Activated CD4-positive, alpha-beta memory T cell treated with anti-CD3 and anti-CD28 coated beads, Interleukin-2, amount 10 ng/mL, durations not matched to agents 7 days and 5 days (primary cell): ENCODE measurements around the gene UFSP2. TPM values are rescaled to one million over a fixed set of nuclear protein-coding genes. Genes with fewer than 3 reads are reported as not detected.

Experiments used
- CTCF ChIA-PET: fragments of 350-600 bp; sonication (Branson Sonifier 250); formaldehyde crosslinking; loops from one replicate; lab custom pipeline; 2021; ENCODE audit warnings: antibody characterized with exemption, inconsistent platforms; lab: Charles Lee
- POLR2A ChIA-PET: fragments of 350-600 bp; sonication (Branson Sonifier 250); formaldehyde crosslinking; loops from one replicate; lab custom pipeline; 2021; ENCODE audit warnings: antibody characterized with exemption; lab: Charles Lee
- DNase-seq: peaks from one replicate; pipeline ENCODE4 v3.0.0-alpha.2; 2020
- H3K27ac Mint-ChIP-seq: one replicate; pipeline ENCODE4 v1.8.0; 2021; ENCODE audit warnings: mild to moderate bottlenecking, mixed read lengths
- H3K27me3 Mint-ChIP-seq: one replicate; pipeline ENCODE4 v1.8.0; 2021; ENCODE audit warnings: mixed read lengths
- H3K36me3 Mint-ChIP-seq: one replicate; pipeline ENCODE4 v1.8.0; 2021; ENCODE audit warnings: low read depth, mixed read lengths
- H3K4me1 Mint-ChIP-seq: one replicate; pipeline ENCODE4 v1.8.0; 2021; ENCODE audit warnings: mixed read lengths
- H3K4me3 Mint-ChIP-seq: one replicate; pipeline ENCODE4 v1.8.0; 2021; ENCODE audit warnings: mild to moderate bottlenecking, mixed read lengths
- H3K9me3 Mint-ChIP-seq: one replicate; pipeline ENCODE4 v1.8.0; 2021; ENCODE audit warnings: mixed read lengths
- total RNA-seq, 2 experiments: library from RNA; stranded (reverse); gene quantifications; one replicate each; pipeline ENCODE4 v1.2.3, GENCODE V29; 2021

UFSP2 gene
- total RNA-seq, 2 experiments from 2014 or later: 23.4 to 23.8 TPM

DNA sequence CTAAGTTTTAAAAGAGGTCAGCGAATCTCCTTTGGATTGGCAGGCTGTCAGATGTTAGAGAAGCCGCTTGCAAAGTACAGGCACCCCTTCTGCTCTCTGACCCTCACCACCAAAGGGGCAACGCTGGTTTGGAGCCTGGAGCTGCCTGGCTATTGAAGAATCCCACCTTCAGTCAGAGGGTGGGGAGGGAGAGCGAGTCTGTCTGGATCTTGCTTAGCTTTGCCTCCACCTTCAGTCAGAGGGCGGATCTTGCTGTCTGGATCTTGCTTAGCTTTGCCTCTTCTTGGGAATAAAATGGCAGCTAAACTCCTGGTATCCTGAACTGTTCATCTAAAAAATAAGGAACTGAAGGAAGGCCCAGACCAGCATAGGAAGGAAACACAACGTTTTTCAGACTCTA lies 38.4 kb upstream of the UFSP2 start:
- H3K4me1 Mint-ChIP-seq: no peaks in the 10 kb centered on the region
- ChIA-PET CTCF (interaction anchor here (1.1 kb wide), 1 partner anchor 11 kb away, joined by 3 read pairs; no protein-coding TSS in a partner anchor), POLR2A (no interaction called here)
- H3K9me3 Mint-ChIP-seq: no peaks in the 10 kb centered on the region
- H3K27ac Mint-ChIP-seq: no peak overlapping the region
- H3K27me3 Mint-ChIP-seq: peaks cover 60% of the 10 kb centered on the region
- no peaks in the 10 kb centered on the region for H3K36me3 Mint-ChIP-seq
- no peak for DNase-seq
- H3K4me3 Mint-ChIP-seq: no peak overlapping the region

- CTCF ChIA-PET: no interaction called here
Measured at GRCh38 chr4:185463541-185463940, 37.8 kb upstream of the UFSP2 start.

DNA sequence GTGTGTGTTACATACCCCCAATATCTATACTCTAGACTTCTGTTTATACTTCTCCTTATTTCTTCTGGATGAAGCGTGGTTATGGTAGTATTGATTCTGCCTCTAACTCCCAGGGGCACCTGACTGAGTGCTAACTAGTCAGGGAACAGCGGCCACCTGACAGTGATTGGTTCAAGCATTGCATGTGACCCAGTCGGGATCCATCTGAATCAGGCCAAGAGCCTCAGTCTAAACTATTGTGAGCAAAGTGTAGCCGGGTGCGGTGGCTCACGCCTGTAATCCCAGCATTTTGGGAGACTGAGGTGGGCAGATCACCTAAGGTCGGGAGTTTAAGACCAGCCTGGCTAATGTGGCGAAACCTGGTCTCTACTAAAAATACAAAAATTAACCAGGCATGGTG lies 35.8 kb upstream of the UFSP2 start:
- H3K4me3 Mint-ChIP-seq: no peak overlapping the region
- no peaks in the 10 kb centered on the region for H3K36me3 Mint-ChIP-seq
- H3K27me3 Mint-ChIP-seq: peaks cover 47% of the 10 kb centered on the region
- DNase-seq: no peak
- CTCF ChIA-PET: no interaction called here
- no peaks in the 10 kb centered on the region for H3K4me1 Mint-ChIP-seq
- POLR2A ChIA-PET: no interaction called here
- no peaks in the 10 kb centered on the region for H3K9me3 Mint-ChIP-seq
- H3K27ac Mint-ChIP-seq: no peak overlapping the region

More at GRCh38 chr4:185463541-185463940, 37.8 kb upstream of the UFSP2 start:
- no peaks in the 10 kb centered on the region for H3K36me3 Mint-ChIP-seq
- no peak overlapping the region for H3K4me3 Mint-ChIP-seq
- POLR2A ChIA-PET: no interaction called here
- no peak for DNase-seq
- peaks cover 58% of the 10 kb centered on the region for H3K27me3 Mint-ChIP-seq
- no peaks in the 10 kb centered on the region for H3K9me3 Mint-ChIP-seq
- no peak overlapping the region for H3K27ac Mint-ChIP-seq
- H3K4me1 Mint-ChIP-seq: no peaks in the 10 kb centered on the region

GRCh38 chr4:185457136-185457535 lies 31.4 kb upstream of the UFSP2 start:
- ChIA-PET POLR2A (no interaction called here), CTCF (no interaction called here)
- no peak for DNase-seq
- Mint-ChIP-seq H3K36me3 (no peaks in the 10 kb centered on the region), H3K27me3 (peaks cover 31% of the 10 kb centered on the region), H3K4me3 (no peak overlapping the region), H3K27ac (no peak overlapping the region), H3K4me1 (no peaks in the 10 kb centered on the region), H3K9me3 (no peaks in the 10 kb centered on the region)

DNA sequence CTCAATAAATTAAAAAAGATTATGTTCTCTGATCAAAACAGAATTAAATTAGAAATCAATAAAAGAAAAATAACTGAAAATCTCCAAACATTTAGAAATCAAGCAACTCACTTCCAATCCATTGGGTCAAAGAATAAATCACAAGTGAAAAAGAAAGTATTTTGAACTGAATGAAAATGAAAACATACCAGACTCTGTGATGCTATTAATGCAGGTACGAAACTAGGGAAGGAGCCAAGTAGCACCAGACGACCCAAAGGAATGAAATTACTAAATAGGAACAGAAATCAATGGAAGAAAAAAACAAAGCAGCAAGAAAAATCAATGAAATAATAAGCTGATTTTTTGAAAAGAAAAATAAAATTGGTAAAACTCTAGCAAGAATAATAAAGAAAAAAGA lies 30.4 kb upstream of the UFSP2 start:
- no peak overlapping the region for H3K4me3 Mint-ChIP-seq
- no peak for DNase-seq
- no peaks in the 10 kb centered on the region for H3K4me1 Mint-ChIP-seq
- POLR2A ChIA-PET: no interaction called here
- H3K27me3 Mint-ChIP-seq: peaks cover 28% of the 10 kb centered on the region
- no peaks in the 10 kb centered on the region for H3K36me3 Mint-ChIP-seq
- no peaks in the 10 kb centered on the region for H3K9me3 Mint-ChIP-seq
- CTCF ChIA-PET: no interaction called here
- no peak overlapping the region for H3K27ac Mint-ChIP-seq

DNA sequence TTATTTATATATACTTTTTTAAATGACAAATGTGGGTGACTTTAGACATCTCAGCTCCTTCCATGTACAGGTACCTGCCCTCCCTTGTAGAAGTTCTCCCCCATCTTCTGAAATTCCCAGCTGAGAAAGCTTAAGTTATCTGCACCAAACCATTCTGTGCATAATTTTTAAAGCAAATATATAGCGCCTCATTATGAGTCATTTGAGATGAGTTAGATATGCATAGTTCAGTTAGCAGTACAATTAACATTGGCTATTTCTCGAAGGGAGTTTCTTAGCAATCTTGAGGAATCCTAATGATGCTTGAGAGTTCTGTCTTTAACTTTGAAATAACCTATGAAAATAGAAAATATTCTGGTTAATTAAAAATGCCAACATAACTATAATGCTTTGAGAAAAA lies 19.4 kb upstream of the UFSP2 start:
- DNase-seq: no peak
- ChIA-PET POLR2A (no interaction called here), CTCF (no interaction called here)
- no peaks in the 10 kb centered on the region for H3K4me1 Mint-ChIP-seq
- H3K27ac Mint-ChIP-seq: no peak overlapping the region
- no peaks in the 10 kb centered on the region for H3K9me3 Mint-ChIP-seq
- no peak overlapping the region for H3K4me3 Mint-ChIP-seq
- H3K36me3 Mint-ChIP-seq: no peaks in the 10 kb centered on the region
- peaks cover 2% of the 10 kb centered on the region for H3K27me3 Mint-ChIP-seq

GRCh38 chr4:185441479-185441878 lies 15.7 kb upstream of the UFSP2 start:
- no peaks in the 10 kb centered on the region for H3K4me1 Mint-ChIP-seq
- no peak overlapping the region for H3K27ac Mint-ChIP-seq
- DNase-seq: no peak
- ChIA-PET POLR2A (no interaction called here), CTCF (no interaction called here)
- no peaks in the 10 kb centered on the region for H3K9me3 Mint-ChIP-seq
- peaks cover 2% of the 10 kb centered on the region for H3K27me3 Mint-ChIP-seq
- no peaks in the 10 kb centered on the region for H3K36me3 Mint-ChIP-seq
- no peak overlapping the region for H3K4me3 Mint-ChIP-seq

GRCh38 chr4:185437809-185438208 lies 12.0 kb upstream of the UFSP2 start:
- POLR2A ChIA-PET: no interaction called here
- no peaks in the 10 kb centered on the region for H3K9me3 Mint-ChIP-seq
- CTCF ChIA-PET: no interaction called here
- no peaks in the 10 kb centered on the region for H3K4me1 Mint-ChIP-seq
- no peak for DNase-seq
- no peak overlapping the region for H3K4me3 Mint-ChIP-seq
- H3K27ac Mint-ChIP-seq: no peak overlapping the region
- H3K27me3 Mint-ChIP-seq: peaks cover 2% of the 10 kb centered on the region
- H3K36me3 Mint-ChIP-seq: no peaks in the 10 kb centered on the region

- no peak for DNase-seq
- Mint-ChIP-seq H3K27ac (no peak overlapping the region), H3K27me3 (peaks cover 4% of the 10 kb centered on the region), H3K4me3 (no peak overlapping the region), H3K9me3 (no peaks in the 10 kb centered on the region), H3K4me1 (no peaks in the 10 kb centered on the region), H3K36me3 (no peaks in the 10 kb centered on the region)
- POLR2A ChIA-PET: no interaction called here
- CTCF ChIA-PET: no interaction called here
Measured at GRCh38 chr4:185435466-185435865, 9.7 kb upstream of the UFSP2 start.

- H3K4me1 Mint-ChIP-seq: peaks cover 10% of the 10 kb centered on the region
- no peaks in the 10 kb centered on the region for H3K9me3 Mint-ChIP-seq
- ChIA-PET POLR2A (no interaction called here), CTCF (interaction anchor here (0.6 kb wide), 1 partner anchor 81 kb away, joined by 3 read pairs; no protein-coding TSS in a partner anchor)
- H3K27me3 Mint-ChIP-seq: peaks cover 8% of the 10 kb centered on the region
- H3K4me3 Mint-ChIP-seq: no peak overlapping the region
- peaks cover 6% of the 10 kb centered on the region for H3K36me3 Mint-ChIP-seq
- DNase-seq: no peak
- H3K27ac Mint-ChIP-seq: no peak overlapping the region
Measured at GRCh38 chr4:185429660-185430059, 3.9 kb upstream of the UFSP2 start.

DNA sequence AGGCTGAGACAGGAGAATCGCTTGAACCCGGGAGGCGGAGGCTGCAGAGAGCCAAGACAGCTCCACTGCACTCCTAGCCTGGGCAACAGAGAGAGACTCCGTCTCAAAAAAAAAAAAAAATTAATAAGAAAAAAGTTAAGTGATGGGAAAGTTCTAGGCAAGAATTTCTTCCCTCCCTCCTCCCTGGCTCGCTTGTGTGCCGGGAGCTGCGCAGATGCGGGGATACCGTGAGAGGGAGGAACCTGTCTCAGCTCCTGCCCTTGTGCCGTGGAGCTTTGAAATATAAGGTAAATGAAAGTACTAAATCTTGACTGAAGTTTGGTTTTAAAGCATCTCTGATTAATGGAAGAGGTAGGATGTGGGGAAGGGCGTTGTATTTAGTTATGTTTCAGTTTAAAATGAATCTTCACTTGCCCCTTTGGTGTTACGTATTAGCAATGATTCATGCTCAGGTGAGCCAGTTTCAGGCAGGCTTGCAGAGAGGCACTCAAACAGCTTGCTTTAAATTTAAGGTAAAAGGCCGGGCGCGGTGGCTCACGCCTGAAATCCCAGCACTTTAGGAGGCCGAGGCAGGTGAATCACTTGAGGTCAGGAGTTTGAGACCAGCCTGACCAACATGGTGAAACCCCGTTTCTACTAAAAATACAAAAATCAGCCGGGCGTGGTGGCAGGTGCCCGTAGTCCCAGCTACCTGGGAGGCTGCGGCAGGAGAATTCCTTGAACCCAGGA lies 1.4 kb upstream of the UFSP2 start:
- peaks cover 11% of the 10 kb centered on the region for H3K36me3 Mint-ChIP-seq
- no peak overlapping the region for H3K27ac Mint-ChIP-seq
- H3K4me1 Mint-ChIP-seq: peaks cover 20% of the 10 kb centered on the region
- no peak overlapping the region for H3K4me3 Mint-ChIP-seq
- POLR2A ChIA-PET: interaction anchor here (1.9 kb wide), 1 partner anchor 22 kb away, joined by 4 read pairs; no protein-coding TSS in a partner anchor
- H3K27me3 Mint-ChIP-seq: peaks cover 8% of the 10 kb centered on the region
- CTCF ChIA-PET: interaction anchor here (0.7 kb wide), 2 partner anchors 46 to 248 kb away, joined by 3 read pairs; no protein-coding TSS in a partner anchor
- H3K9me3 Mint-ChIP-seq: no peaks in the 10 kb centered on the region
- DNase-seq: no peak

DNA sequence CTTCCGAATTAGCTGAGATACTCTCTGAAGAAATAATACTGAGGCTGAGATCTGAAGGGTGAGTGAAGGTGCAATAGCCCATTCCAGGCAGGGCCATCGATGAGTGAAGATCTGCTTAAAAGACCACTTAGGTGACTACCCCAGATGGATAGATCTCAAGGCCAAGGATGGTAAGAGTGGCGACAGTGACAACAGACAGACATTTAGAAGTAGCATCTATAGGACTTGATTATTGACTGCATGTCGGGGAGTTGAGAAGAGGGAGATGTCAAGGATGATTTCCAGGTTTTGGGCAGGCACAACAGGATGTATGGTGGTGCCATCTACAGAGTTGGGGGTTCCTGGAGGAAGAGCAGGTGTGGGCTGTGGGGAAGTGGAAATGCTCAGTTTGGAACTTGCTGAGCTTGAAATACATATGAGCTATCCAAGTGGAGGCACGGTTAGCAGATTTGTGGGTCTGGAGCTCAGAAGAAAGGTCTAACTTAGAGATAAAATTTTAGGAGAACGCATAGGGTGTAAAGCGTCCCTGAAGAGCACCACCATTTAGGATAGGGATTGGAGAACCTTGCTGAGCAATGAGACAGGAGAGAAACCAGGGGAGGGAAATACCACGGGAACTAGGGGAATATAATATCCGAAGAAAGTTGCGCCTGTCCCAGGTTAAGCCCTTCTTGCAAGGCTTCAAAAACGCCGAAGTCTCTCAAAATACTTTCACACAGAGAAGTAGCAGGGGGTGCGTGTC lies 688 bp downstream of the UFSP2 start:
- ChIA-PET CTCF (interaction anchor here (0.6 to 1.9 kb wide), 4 partner anchors 20 to 212 kb away, joined by 3 to 5 read pairs (median 4); partner anchors contain the start of gene LRP2BP), POLR2A (interaction anchor here (0.6 to 3.3 kb wide), 12 partner anchors 10 to 692 kb away, joined by 3 to 47 read pairs (median 4); partner anchors contain the start of genes ANKRD37, CENPU, LRP2BP and SLC25A4)
- DNase-seq: no peak
- Mint-ChIP-seq H3K27ac (peak overlapping the region; percentile 94), H3K4me1 (peaks cover 20% of the 10 kb centered on the region), H3K36me3 (peaks cover 24% of the 10 kb centered on the region), H3K27me3 (peaks cover 4% of the 10 kb centered on the region), H3K9me3 (no peaks in the 10 kb centered on the region), H3K4me3 (peak overlapping the region; percentile 80)

GRCh38 chr4:185421366-185422124 lies 4.2 kb downstream of the UFSP2 start:
- Mint-ChIP-seq H3K36me3 (peaks cover 34% of the 10 kb centered on the region), H3K27ac (no peak overlapping the region), H3K4me1 (peaks cover 20% of the 10 kb centered on the region), H3K27me3 (no peaks in the 10 kb centered on the region), H3K9me3 (no peaks in the 10 kb centered on the region), H3K4me3 (no peak overlapping the region)
- no peak for DNase-seq
- POLR2A ChIA-PET: no interaction called here
- CTCF ChIA-PET: no interaction called here
